OCI-LY7 (cell line): ENCODE measurements around the gene PTTG2. TPM values are rescaled to one million over a fixed set of nuclear protein-coding genes. Genes with fewer than 3 reads are reported as not detected.

ENCODE experiments used
- BruUV-seq: library from RNA; stranded (reverse); fragments of 400-500 nt; replicated peaks from 2 replicates; lab custom pipeline; 2021; lab: Mats Ljungman, UMichigan
- CTCF ChIA-PET: fragments of 300-600 bp; sonication (Branson Sonifier 250); formaldehyde crosslinking; loops from one replicate; lab custom pipeline; 2022; ENCODE audit warnings: antibody characterized with exemption; ENCODE audit not compliant: unreplicated experiment; lab: Charles Lee
- POLR2A ChIA-PET: fragments of 300-600 bp; sonication (Branson Sonifier 250); formaldehyde crosslinking; loops from one replicate; lab custom pipeline; 2022; ENCODE audit warnings: antibody characterized with exemption; lab: Charles Lee
- DNase-seq: peaks from one replicate; pipeline ENCODE4 v3.0.0-alpha.2; 2015; ENCODE audit warnings: low spot score
- H2AFZ ChIP-seq: fragments of 200-600 bp; sonication (generic), shearing (Covaris generic); 2 replicates; pipeline ENCODE4 v1.6.1; 2014; ENCODE audit warnings: mild to moderate bottlenecking, antibody characterized with exemption, low read length, moderate library complexity
- H3K27ac ChIP-seq: fragments of 200-600 bp; sonication (generic); 2 replicates; pipeline ENCODE4 v1.5.1; 2014; ENCODE audit warnings: mixed run types, low read depth, mild to moderate bottlenecking, moderate library complexity, low read length, inconsistent platforms; ENCODE audit not compliant: poor library complexity, severe bottlenecking
- H3K36me3 ChIP-seq: fragments of 200-600 bp; sonication (generic); 2 replicates; pipeline ENCODE4 v1.6.1; 2014; ENCODE audit warnings: mild to moderate bottlenecking, antibody characterized with exemption, low read length, moderate library complexity, mixed read lengths; ENCODE audit not compliant: insufficient read depth
- H3K4me1 ChIP-seq: fragments of 200-600 bp; sonication (generic); 2 replicates; pipeline ENCODE4 v1.5.1; 2014; ENCODE audit warnings: mild to moderate bottlenecking, low read length; ENCODE audit not compliant: insufficient read depth, poor library complexity, severe bottlenecking
- H3K4me2 ChIP-seq: fragments of 200-600 bp; sonication (generic); 2 replicates; pipeline ENCODE4 v1.6.1; 2014; ENCODE audit warnings: mild to moderate bottlenecking, low read length
- H3K4me3 ChIP-seq: fragments of 200-600 bp; sonication (generic); 2 replicates; pipeline ENCODE4 v1.5.1; 2014; ENCODE audit warnings: mild to moderate bottlenecking, low read depth, low read length; ENCODE audit not compliant: poor library complexity, severe bottlenecking
- H3K79me2 ChIP-seq: fragments of 200-600 bp; sonication (generic); 2 replicates; pipeline ENCODE4 v1.6.1; 2016; ENCODE audit warnings: low read depth, mild to moderate bottlenecking, low read length, moderate library complexity, mixed read lengths; ENCODE audit not compliant: insufficient read depth
- H3K9me2 ChIP-seq: fragments of 200-600 bp; sonication (generic); 2 replicates; pipeline ENCODE4 v1.6.1; 2016; ENCODE audit warnings: mild to moderate bottlenecking, low read length, mixed read lengths; ENCODE audit not compliant: insufficient read depth
- H3K9me3 ChIP-seq: fragments of 200-600 bp; sonication (generic); 2 replicates; pipeline ENCODE4 v1.6.1; 2014; ENCODE audit warnings: mild to moderate bottlenecking, mixed run types, low read length, mixed read lengths
- H4K20me1 ChIP-seq: fragments of 200-600 bp; sonication (generic); 2 replicates; pipeline ENCODE4 v1.6.1; 2014; ENCODE audit warnings: mild to moderate bottlenecking, antibody characterized with exemption, low read length, moderate library complexity, mixed read lengths; ENCODE audit not compliant: insufficient read depth
- CTCF ChIP-seq: fragments of 200-600 bp; sonication (generic); conservative IDR thresholded peaks from 2 replicates; pipeline ENCODE4 v1.5.1; 2014; ENCODE audit warnings: mild to moderate bottlenecking, antibody characterized with exemption, low read length, moderate library complexity, mixed read lengths
- EZH2phosphoT487 ChIP-seq: fragments of 200-600 bp; sonication (generic); IDR thresholded peaks from 2 replicates; pipeline ENCODE4 v1.6.1; 2018; ENCODE audit warnings: low read depth, borderline replicate concordance, mild to moderate bottlenecking, mixed run types, antibody characterized with exemption, low read length, moderate library complexity, mixed read lengths
- intact Hi-C: fragments of 100-400 bp; cut with micrococcal nuclease; formaldehyde crosslinking; loops from one replicate; pipeline ENCODE4 v1.10.0; 2022; ENCODE audit not compliant: unreplicated experiment
- total RNA-seq, 2 experiments: library from RNA; depleted of rRNA in 1 of 2; stranded (reverse); fragments of >200 nt in 1 of 2; shearing (Covaris generic) in 1 of 2; gene quantifications; 2 replicates each; pipeline ENCODE4 v1.2.3, GENCODE V29; 2014 to 2022

PTTG2 gene
- total RNA-seq, 2 experiments from 2014 or later: 1.0 to 2.0 TPM

DNA sequence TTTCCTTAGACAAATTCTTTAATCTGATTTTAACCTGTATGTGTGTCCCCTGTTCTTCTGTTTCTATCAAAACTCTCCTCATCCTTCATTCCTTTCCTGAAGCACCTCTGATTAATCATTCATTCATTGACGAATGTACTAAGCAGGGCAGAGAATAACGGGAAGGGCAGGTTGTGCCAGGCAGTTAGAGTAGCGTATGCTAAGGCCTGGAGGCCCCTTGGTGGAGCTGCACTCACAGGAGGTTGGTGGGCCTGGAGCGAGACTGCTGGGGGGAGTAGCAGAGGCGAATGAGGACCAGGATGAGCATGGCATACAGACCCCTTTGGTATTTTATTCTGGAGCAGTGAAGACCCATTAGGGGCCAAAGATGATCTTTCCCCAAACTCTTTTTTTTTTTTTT, 22.5 kb downstream of the PTTG2 start:
- ChIA-PET POLR2A (interaction anchor here (0.7 to 7.1 kb wide), 11 partner anchors 8 to 331 kb away, joined by 3 to 105 read pairs (median 4); no protein-coding TSS in a partner anchor), CTCF (interaction anchor here (0.7 to 0.9 kb wide), 3 partner anchors 37 to 130 kb away, joined by 3 read pairs; no protein-coding TSS in a partner anchor)
- H3K9me2 ChIP-seq: no peaks in the 10 kb centered on the region
- intact Hi-C loops: loop anchor here (5.0 to 10.0 kb wide), 3 partner anchors 35 to 1380 kb away; no protein-coding TSS in a partner anchor
- H3K4me1 ChIP-seq: peaks cover 87% of the 10 kb centered on the region
- peaks cover 97% of the 10 kb centered on the region for H3K79me2 ChIP-seq
- no TSS peak for BruUV-seq
- H3K4me2 ChIP-seq: peak overlapping the region; percentile 81
- H4K20me1 ChIP-seq: peaks cover 12% of the 10 kb centered on the region
- H3K9me3 ChIP-seq: no peaks in the 10 kb centered on the region; the same call in 1 of the 2 replicates
- TF ChIP-seq CTCF (peak; percentile 39; the same call in 1 of the 2 replicates), EZH2phosphoT487 (no peak)
- DNase-seq: no peak
- H3K4me3 ChIP-seq: peak overlapping the region; percentile 96
- peaks cover 73% of the 10 kb centered on the region for H3K36me3 ChIP-seq
- no peak overlapping the region for H2AFZ ChIP-seq
- H3K27ac ChIP-seq: peak overlapping the region; percentile 99

DNA sequence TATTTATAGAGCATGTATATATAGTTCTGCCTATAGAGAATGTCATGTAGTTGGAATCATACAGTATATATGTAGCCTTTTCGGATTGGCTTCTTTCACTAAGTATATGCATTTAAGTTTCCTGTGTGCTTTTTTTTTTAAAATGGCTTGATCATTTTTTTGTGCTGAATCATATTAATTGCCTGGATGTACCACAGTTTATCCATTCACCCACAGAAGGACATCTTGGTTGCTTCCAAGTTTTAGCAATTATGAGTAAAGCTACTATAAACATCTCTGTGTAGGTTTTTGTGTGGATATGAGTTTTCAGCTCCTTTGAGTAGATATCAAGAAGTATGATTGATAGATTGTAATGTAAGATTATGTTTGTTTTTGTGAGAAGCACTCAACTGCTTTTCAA, 23.8 kb downstream of the PTTG2 start:
- H3K9me3 ChIP-seq: no peaks in the 10 kb centered on the region; the same call in 1 of the 2 replicates
- intact Hi-C loops: loop anchor here (5.0 to 10.0 kb wide), 3 partner anchors 33 to 1378 kb away; no protein-coding TSS in a partner anchor
- POLR2A ChIA-PET: interaction anchor here (0.7 to 7.1 kb wide), 7 partner anchors 8 to 179 kb away, joined by 3 to 105 read pairs (median 3); no protein-coding TSS in a partner anchor
- no peaks in the 10 kb centered on the region for H3K9me2 ChIP-seq
- no TSS peak for BruUV-seq
- H3K36me3 ChIP-seq: peaks cover 78% of the 10 kb centered on the region
- DNase-seq: no peak
- peak overlapping the region; percentile 81 for H3K4me2 ChIP-seq
- peak overlapping the region; percentile 96 for H3K4me3 ChIP-seq
- TF ChIP-seq CTCF (no peak), EZH2phosphoT487 (no peak)
- H3K79me2 ChIP-seq: peaks cover 97% of the 10 kb centered on the region
- peaks cover 94% of the 10 kb centered on the region for H3K4me1 ChIP-seq
- H2AFZ ChIP-seq: no peak overlapping the region
- peaks cover 12% of the 10 kb centered on the region for H4K20me1 ChIP-seq
- H3K27ac ChIP-seq: peak overlapping the region; percentile 99
- CTCF ChIA-PET: no interaction called here

DNA sequence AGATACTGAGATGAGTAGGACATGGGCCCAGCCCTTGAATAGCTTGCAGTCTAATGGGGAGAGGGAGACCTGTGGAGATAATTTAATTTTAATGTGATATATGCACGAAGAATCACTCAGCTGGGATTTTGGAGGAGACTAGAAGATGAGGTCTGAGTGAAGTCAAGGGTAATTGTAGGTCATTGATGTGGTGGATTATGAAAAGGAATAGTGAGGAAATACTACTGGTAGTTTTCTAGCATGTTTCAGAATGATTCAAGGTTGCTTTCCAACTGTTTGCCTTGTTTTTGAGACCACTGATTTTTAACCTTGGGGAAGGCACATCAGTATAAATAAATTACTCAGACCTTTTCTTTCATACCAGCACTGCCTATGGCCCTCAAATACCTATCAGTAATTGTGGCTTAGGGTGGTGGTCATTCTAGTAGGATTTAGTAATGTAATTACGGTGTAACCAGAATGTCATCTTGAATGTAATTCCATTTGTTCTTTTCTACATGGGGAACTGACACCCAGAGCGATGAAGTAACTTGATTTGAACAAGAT, 25.6 kb downstream of the PTTG2 start:
- intact Hi-C loops: loop anchor here (10.0 kb wide), 1 partner anchor 779 kb away; no protein-coding TSS in a partner anchor
- Histone ChIP-seq H2AFZ (no peak overlapping the region), H3K27ac (peak overlapping the region; percentile 98), H3K36me3 (peaks cover 66% of the 10 kb centered on the region), H3K79me2 (peaks cover 99% of the 10 kb centered on the region), H4K20me1 (peaks cover 12% of the 10 kb centered on the region), H3K9me2 (no peaks in the 10 kb centered on the region), H3K4me2 (peak overlapping the region; percentile 76), H3K4me1 (peaks cover 96% of the 10 kb centered on the region), H3K9me3 (no peaks in the 10 kb centered on the region; the same call in 1 of the 2 replicates), H3K4me3 (peak overlapping the region; percentile 39)
- DNase-seq: no peak
- POLR2A ChIA-PET: interaction anchor here (0.6 kb wide), 1 partner anchor 299 kb away, joined by 5 read pairs; the partner anchor contains the start of gene RELL1
- no peak for TF ChIP-seq EZH2phosphoT487
- BruUV-seq: no TSS peak
- CTCF ChIA-PET: no interaction called here
